Colon (tissue), 2 donors: ENCODE measurements around the gene DIPK1A.
A peak's percentile ranks its signal among the peaks of the same experiment; 100 is the strongest.

Experiments used
- FAIRE-seq: peaks from 2 replicates; lab custom pipeline; 2012; peaks lifted over from hg19 to GRCh38; lab: Jason Lieb, UNC
- donor health status: control.
- donor health status: control.

DIPK1A gene

DNA sequence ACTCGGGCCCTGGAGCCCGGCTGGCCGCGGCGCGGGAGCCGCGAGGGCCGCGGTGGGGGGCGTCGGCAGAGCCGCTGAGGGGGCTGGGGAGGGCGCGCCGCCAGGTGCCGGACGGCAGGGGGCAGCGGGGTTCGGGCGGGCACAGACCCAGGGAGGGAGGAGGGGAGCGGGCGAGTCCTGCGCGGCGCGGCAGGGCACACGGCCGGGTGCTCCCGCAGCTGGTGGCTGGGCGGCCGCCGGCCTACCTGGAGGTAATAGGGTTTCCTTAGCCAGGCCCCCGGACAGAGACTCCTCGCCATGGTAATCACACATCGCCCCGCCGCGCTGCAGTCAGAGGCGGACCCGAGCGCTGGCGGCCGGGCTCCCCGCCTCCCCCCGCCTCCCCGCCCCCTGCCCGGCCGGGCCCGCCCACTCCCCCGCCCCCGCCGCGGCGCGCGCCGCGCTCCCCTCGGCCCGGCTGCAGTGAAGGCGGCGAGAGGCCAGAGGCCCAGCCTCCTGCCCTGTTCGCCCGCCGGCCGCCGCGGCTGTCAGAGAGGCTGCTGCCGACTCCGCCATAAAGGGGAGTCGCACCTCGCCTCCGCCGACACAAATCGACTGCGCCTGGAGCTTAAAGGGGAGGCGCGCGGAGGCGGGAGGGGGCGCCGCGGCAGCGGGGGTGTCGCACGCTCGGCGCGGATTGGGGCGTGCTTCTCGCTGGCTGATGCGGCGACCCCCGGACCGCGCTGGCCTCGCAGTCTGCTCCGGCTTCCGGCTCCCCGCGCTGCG lies at the start of gene DIPK1A:
Gene DIPK1A, minus strand, starts transcription at position 332 of the 765 bp plus-strand sequence. Its CDS starts 33 bp downstream, at position 299.
- FAIRE-seq: no peak

DNA sequence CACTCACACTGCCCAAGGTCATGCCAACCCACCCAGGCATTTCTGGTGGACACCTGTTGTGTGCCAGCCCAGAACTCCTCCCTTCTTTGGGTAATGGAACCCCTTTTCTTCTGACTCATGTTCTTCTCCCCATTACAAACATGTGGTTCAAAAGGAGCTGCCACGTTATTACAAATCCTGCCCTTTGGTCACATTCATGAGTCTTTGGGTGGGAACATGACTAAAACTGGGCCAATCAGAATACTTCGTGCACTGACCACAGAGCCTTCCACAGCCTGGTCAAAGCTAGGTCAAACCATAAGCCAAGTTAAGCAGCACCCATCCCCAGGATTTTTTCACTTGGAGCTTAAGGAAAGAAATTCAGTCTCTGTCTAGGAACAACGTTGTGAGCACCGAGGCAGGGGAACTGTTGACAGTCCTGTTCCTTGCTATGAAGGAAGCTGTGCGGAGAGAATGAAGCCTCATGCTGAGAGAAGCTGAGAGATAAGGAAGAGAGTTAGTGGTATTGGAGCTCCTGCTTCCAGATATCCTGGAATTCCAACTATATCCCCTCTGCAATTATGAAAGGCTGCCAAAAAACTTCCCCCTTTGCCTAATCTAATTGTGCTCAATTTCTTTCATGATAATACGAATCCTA lies 46.8 kb upstream of the DIPK1A start:
- FAIRE-seq: no peak

- no peak for FAIRE-seq
Measured at GRCh38 chr1:93005252-93005598, 44.0 kb upstream of the DIPK1A start.

- no peak for FAIRE-seq
Measured at GRCh38 chr1:93004566-93005251, 43.4 kb upstream of the DIPK1A start.

DNA sequence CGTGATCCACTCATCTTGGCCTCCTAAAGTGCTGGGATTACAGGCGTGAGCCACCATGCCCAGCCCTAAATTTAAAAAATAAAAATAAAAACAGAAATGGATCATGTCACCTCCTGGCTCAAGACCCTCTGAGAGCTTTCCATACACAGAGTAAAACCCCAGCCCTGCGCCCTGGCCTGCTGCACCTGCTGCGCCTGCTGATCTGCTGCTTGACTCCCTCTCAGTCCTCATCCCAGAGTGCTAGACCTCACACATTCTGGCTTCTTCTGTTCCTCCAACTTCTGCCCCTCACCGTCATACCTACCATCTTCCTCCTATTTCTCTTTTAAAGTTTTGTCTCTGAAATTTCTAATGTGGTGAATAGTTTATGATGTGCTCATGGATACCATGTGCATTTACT lies 42.7 kb upstream of the DIPK1A start:
- no peak for FAIRE-seq

GRCh38 chr1:93002781-93003180 lies 41.5 kb upstream of the DIPK1A start:
- FAIRE-seq: no peak

DNA sequence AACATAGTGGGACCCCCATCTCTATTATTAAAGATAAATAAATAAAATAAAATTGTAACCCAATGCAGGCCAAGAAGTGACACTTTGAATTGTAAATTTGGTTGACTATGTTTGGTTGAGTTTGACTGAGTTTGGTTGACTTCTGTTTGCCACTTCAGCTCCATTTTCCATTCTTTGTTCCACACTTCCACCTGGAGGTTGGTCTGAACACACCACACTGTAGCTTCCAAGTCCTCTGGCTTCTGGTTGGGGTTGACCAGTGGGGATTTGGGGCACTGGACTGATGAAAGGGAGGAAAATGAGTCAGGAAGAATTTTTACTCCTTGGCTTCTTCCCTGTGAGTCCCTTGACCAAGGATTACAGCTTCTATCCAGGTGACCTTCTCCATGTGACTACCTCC lies 40.6 kb upstream of the DIPK1A start:
- no peak for FAIRE-seq

DNA sequence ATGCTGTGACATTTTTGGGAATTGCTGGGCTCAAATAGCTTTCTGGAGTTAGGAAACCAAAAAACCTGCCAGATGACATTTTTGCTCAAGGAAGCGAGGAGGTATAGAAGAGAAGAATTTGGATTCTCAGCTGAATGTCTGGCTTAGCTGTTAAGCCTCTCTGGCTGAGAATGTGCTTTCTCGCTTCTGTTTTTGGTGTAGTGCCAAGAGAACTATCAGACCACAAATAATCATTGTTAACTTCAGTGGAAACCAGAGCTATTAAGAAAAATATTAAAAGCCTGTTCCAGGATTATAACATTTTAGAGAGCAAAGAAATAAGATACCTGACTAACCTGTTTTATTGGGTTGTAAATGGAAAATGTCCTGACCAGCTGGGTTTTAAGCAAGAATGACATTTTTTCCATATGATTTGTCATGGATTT lies 39.5 kb upstream of the DIPK1A start:
- no peak for FAIRE-seq

DNA sequence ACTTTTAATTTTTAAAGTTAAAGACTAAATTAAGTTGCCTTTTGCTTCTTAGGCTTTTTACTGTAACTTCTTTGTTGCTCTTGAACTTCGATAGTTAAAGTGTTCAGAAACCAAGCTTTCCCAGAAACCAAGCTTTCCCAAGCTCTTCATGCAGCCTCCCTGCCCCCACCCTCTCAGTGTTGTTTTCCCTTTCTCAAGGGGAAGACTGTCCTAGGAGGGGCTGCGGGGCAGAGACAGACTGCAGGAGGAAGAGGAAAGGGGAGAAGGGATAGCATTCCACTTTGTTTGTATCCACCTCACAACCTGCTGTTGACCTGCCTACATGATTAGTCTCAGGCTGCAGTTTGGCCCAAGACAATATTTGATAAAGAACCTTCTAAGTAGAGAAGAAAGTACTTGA lies 39.0 kb upstream of the DIPK1A start:
- no peak for FAIRE-seq

DNA sequence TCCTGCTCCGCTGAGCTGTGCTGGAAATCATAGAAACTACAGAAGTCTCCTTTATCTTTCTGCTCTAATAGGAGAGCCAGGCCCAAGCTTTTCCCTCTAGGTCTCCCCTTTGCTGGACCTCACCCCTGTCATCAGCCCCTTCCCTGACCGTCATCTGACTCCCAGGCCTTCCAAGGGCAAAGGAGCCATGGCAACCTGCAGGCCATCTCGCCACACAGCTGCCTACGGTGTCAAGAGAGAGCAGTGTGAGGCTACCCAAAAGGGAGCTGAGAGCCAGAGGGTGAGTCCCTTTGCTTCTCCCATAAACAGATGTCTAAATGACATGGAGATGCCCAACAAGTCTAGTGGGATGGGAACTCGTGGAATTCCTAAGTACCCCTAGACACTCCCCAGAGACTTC lies 37.6 kb upstream of the DIPK1A start:
- FAIRE-seq: no peak

GRCh38 chr1:92995441-92996430 lies 34.5 kb upstream of the DIPK1A start:
- FAIRE-seq: no peak

DNA sequence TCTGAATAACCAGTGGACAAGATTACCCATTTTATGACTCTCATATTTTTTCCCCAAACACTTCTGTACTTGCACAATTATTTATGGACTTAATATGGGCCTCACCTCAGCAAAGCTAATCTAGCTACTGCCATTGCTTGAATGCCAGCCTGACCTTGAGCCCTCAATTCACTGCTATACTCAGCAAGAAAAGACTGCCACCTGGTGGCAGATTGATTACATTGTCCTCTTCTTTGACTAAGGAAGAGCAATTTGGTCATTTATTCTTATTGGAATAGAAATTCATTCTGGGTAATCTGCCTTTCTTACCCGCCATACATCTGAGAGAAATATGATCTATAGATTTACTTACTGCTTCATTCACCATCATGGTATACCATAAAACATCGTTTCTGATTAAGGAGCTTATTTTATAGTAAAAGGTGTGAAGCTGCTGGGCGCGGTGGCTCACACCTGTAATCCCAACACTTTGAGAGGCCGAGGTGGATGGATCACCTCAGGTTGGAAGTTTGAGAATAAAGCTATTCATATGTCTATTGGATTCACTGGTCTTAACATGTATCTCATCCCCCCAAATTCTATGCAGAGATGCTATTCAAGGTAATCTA lies 32.9 kb upstream of the DIPK1A start:
- peak; percentile 84 for FAIRE-seq

DNA sequence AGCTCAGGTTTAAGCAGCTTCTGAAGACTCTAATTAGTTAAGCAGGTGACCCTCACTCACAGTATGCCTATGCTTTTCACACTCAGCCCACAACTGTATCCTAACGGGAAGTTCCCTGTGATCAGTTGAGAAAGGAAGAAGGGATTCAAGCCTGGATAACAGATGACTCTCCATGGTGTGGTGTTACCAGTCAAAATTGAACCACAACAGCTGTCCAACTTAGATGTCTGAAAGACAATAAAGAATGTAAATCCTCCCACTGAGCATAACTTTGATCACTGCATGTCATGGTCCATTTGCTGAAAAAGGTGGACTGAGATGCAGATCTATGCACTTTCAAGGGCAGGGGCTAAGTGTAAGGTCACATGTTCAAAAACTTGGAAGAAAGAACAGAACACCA lies 32.3 kb upstream of the DIPK1A start:
- no peak for FAIRE-seq

DNA sequence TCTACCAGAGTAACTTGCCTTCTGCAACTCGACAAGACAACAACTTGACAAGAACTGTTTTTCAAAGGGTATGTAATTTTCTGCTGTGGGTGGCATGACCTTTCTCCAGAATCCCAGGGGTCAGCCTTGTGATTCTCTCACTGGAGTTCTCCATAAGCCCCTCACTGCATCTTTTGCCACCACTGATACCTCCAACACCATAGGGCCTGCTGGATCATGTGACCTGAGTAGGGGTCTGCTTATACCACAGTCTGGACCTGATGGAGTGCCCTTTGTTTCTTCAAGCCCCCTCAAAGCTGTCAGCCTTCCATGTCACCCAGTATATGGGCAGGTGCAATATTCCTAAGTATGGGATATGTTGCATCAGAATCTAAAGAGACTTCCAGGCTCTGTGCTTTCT lies 31.6 kb upstream of the DIPK1A start:
- no peak for FAIRE-seq

GRCh38 chr1:92992054-92992453 lies 30.8 kb upstream of the DIPK1A start:
- no peak for FAIRE-seq

GRCh38 chr1:92990828-92991227 lies 29.6 kb upstream of the DIPK1A start:
- no peak for FAIRE-seq

- FAIRE-seq: no peak
Measured at GRCh38 chr1:92989936-92990583, 28.8 kb upstream of the DIPK1A start.

- FAIRE-seq: no peak
Measured at GRCh38 chr1:92989253-92989652, 28.0 kb upstream of the DIPK1A start.

DNA sequence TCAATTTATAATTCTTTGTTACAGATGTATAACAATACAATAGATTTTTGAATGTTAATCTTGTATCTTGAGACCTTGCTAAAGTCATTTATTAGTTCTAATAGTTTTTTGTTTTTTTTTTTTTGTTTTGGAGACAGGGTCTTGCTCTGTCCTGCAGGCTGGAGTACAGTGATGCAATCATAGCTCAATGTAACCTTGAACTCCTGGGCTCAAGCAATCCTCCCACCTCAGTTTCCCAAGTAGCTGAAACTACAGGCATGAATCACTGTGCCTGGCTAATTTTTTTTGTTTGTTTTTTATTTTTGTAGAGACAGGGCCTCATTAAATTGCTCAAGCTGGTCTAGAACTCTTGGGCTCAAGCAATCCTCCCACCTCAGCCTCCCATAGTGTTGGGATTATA lies 26.2 kb upstream of the DIPK1A start:
- no peak for FAIRE-seq

GRCh38 chr1:92985101-92985500 lies 23.8 kb upstream of the DIPK1A start:
- no peak for FAIRE-seq
